HuH-7.5 (cell line): ENCODE data around the gene UBE3C.

ENCODE experiments used
- DNase-seq: peaks from one replicate; pipeline ENCODE4 v3.0.0; 2011; ENCODE audit warnings: low spot score

The UBE3C gene

GRCh38 chr7:157294773-157295172, 156.0 kb downstream of the UBE3C start:
- DNase-seq, result no peak

- no peak for DNase-seq
These were observed 156.6 kb downstream of the UBE3C start for GRCh38 chr7:157295338-157295737.

- no peak for DNase-seq
These were observed 158.5 kb downstream of the UBE3C start for GRCh38 chr7:157297185-157297584.

- no peak for DNase-seq
These were observed 160.5 kb downstream of the UBE3C start for GRCh38 chr7:157299317-157299612.

- no peak for DNase-seq
These were observed 161.1 kb downstream of the UBE3C start for GRCh38 chr7:157299613-157300368.

GRCh38 chr7:157300369-157300825, 161.7 kb downstream of the UBE3C start:
- no peak for DNase-seq

- DNase-seq, result no peak
These were observed 162.9 kb downstream of the UBE3C start for GRCh38 chr7:157301610-157302120.

- DNase-seq, result no peak
These were observed 168.4 kb downstream of the UBE3C start for GRCh38 chr7:157306846-157307838.

- DNase-seq, result no peak
These were observed 171.4 kb downstream of the UBE3C start for GRCh38 chr7:157309988-157310668.

GRCh38 chr7:157310676-157311185, 172.0 kb downstream of the UBE3C start:
- no peak for DNase-seq

GRCh38 chr7:157312941-157313340, 174.2 kb downstream of the UBE3C start:
- DNase-seq, result no peak

- DNase-seq, result no peak
These were observed 174.9 kb downstream of the UBE3C start for GRCh38 chr7:157313645-157314044.

- no peak for DNase-seq
These were observed 179.4 kb downstream of the UBE3C start for GRCh38 chr7:157318015-157318706.
